GF-D8 (cell line): ENCODE measurements around the gene THYN1.
"Not testable (repeated sequence)": the region's sequence is repeated elsewhere in the genome, so short reads cannot be mapped to it uniquely, and the experiment has no call there.

Experiments
- DNase-seq: peaks from one replicate; lab custom pipeline; 2025; lab: John Stamatoyannopoulos, UW

Gene THYN1

DNA sequence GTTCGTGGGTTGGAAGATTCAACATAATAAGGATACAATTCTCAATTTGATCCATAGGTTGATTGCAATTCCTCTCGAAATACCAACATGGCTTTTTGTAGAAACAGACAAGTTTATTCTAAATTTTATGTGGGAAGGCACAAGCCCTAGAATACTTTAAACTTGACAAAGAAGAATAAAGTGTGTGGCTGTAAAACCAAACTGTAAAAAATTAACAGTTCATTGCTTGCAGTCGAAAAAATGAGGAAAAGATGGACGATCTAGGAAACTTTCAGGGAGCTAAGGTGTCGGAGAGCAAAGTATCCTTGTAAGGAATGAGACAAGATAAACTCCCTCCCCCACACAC, 22.0 kb upstream of the THYN1 start:
- DNase-seq, result no peak

DNA sequence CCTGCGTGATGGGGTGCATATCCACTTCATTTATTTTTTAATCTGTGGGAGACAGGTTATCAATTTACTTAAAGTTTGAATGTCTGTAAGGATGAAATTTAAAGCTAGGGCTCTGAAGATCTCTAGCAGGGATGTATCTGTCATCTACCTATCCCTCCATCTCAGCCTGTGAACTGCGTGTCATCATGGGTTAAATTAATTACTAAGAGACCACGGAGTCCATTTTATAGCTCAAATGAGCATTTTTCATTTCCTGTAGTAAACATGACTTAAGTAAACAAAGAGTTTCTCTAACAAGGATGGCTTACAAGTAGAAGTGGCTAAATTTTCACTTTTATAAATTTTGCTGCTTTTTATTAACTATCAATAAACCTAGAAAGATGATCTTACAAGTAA, 20.2 kb upstream of the THYN1 start:
- DNase-seq, result no peak

DNA sequence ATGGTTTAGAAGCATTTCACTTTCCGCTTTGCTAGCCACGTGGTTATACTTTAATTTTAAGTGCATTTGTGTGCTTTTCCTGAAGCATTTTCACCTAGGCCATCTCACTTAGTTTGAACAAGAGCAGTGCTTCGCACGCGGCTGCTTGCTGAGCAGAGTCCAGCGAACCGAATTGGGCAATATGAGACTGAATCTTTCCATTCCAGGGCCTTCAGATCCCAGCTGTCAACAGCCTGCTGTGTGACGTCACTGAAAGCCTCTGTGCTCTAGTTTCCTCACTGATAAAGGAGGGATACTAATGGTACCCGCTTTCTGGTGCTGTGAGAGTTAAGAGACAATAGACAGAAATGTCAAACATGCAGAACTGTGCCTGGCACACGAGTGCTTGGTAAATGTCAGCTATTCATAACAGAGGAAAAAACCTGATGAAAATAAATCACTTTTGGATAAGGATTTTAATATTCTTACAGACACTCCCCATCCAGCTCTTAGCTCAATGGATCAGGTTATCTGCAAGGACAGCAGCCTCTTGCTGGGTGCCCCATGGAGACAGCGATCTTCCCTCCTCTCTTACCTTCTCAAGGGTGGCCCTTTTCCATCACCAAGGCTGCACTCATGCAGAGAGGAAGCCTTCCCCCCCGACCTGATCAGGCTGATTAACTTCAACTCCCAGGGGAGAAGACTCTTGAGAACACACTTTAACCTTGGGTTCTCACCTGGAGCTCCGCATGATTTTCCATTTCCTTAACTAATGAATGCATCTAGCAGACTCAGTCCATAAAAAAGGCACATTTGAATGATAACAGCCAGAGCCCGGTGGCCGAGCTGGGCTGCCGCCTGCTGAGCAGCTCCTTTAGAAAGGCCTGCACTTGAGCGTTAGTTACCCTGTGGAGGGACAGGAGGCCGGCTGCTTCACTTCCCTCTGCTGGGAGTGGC, 19.5 kb upstream of the THYN1 start:
- no peak for DNase-seq

DNA sequence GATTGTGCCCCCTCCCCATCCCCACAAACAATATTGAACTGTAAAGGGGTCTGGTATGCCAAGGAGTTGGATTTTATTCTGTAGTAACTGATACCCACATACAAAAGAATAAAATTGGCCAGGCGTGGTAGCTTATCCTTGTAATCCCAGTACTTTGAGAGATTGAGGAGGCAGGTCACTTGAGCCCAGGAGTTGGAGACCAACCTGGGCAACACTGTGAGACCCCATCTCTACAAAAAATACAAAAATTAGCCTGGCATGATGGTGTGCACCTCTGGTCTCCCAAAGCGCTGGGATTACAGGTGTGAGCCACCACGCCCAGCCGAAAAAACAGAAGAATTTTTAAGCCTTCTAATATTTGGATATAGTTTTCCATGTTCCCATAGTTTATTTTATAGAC, 18.8 kb upstream of the THYN1 start:
- no peak for DNase-seq

DNA sequence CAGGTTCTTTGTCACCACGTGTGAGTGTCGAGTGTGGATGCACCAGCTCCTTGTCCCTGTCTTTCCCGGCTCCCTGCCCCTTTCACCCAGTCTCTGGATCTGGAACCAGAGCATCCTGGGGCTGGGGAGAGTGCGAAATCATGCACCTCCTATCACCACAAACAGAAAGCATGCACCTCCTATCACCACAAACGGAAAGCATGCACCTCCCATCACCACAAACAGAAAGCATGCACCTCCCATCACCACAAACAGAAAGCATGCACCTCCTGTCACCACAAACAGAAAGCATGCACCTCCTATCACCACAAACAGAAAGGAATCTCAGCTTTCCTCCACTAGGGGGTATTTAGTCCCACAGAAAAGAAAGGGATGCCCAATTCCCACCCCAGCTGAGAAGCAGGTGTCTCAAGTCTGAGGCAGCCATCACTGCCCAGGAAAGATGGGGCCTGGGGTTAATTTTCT, 17.1 kb upstream of the THYN1 start:
- DNase-seq, result no peak

DNA sequence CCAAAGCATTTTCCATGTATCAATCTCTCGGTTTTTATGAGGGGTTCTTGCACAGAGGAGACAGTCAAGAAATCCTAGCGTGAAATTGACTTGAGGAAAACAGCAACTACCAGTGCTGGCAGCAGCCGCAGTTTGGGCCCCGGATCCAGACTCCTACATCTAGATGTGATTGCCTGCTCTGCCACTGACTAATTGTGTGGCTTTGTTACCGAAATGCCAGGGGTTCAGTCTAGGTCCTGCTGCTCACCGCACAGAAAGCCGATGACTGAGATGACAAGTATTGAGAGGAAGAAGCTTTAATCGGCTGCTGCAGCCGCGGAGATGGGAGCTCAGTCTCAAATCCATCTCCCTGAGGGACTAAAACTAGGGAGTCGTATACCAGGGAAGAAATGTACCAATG, 14.8 kb upstream of the THYN1 start:
- no peak for DNase-seq

DNA sequence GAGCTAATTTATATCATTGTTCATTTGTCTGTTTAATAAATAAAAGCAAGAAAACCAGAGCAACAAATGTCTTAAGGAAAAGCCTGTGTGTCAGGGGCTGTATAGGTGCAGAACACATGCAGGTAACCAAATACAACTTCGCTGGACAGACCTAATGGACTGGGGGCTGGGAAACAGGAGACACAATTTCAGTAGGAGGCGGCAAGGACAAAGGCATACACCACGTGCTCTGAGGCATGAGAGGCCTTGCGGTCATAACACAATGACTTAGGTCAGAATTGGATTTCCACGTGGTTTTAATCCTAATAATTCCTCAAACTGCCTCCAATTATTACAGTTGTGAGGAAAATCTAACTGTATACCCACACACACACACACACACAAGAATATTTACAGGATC, 14.3 kb upstream of the THYN1 start:
- no peak for DNase-seq

DNA sequence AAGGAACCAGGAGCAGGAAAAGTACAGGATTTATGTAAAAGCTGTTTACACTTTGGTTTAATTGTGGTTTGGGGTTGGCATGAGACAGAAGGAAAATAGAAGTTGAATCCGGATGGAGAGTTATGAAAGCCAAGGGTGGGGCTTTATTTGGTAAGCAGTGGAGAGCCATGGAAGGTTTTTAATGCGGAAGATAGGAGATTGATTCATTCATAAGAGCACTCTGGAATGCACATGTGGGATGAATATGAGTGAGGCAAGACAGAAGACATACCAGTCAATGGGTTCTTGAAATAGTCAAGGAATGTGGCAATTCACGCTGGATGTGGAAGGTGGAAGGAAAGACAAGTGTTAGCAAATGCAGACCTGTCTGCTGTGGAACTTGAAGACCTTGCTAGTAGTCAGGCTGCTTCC, 13.7 kb upstream of the THYN1 start:
- DNase-seq, result peak; percentile 88

DNA sequence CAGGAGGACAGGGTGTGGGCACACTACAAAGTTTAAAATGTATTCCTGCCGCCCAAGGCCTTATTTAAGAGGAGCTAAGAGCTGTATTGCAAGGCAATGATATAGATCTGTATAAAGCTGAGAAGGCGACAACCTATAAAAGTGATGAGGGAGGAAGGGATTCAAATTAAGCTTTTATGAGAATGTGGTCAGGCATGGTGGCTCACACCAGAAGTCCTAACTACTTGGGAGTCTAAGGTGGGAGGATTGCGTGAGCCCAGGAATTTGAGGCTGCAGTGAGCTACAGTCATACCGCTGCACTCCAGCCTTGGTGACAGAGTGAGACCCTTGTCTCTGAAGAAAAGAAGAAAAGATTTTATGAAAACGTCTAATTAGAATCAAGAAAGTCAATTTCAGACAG, 13.3 kb upstream of the THYN1 start:
- DNase-seq, result peak; percentile 81

DNA sequence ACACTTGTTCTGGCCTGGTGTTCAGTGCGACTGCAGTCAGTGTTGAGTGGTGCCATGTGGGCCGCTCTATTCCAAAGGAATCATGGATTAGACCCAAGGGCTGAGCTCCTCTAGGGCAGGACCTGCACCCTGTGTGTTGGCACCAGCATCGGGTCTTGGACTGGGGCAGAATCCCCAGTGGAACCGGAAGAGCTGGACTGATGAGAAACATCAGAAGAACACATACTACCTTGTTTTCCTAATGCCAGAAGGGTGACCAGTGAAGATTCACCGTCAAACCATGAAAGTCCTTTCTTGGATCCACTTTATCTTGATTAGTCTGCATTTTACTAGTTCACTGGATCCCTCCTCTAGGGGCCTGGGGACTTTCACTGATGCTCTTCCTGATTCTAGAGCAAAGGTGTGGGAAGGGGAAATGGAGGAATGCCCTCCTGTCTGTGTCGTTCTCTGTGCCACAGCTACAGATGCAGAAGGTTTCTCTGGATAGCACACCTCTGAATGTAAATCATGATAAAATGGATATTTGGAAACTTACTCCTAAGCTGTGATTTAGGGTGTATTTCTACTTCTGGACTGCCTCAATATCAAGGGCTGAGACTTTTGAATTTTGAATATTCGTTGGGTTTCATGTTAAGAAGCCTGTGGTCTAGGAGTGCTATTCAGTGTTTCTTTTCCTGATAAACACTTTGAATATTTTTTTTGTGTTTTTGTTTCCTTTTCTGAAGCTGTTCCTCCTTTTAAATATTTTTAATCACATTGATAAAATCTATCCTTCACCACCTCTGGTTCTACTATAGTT, 12.0 kb upstream of the THYN1 start:
- no peak for DNase-seq

DNA sequence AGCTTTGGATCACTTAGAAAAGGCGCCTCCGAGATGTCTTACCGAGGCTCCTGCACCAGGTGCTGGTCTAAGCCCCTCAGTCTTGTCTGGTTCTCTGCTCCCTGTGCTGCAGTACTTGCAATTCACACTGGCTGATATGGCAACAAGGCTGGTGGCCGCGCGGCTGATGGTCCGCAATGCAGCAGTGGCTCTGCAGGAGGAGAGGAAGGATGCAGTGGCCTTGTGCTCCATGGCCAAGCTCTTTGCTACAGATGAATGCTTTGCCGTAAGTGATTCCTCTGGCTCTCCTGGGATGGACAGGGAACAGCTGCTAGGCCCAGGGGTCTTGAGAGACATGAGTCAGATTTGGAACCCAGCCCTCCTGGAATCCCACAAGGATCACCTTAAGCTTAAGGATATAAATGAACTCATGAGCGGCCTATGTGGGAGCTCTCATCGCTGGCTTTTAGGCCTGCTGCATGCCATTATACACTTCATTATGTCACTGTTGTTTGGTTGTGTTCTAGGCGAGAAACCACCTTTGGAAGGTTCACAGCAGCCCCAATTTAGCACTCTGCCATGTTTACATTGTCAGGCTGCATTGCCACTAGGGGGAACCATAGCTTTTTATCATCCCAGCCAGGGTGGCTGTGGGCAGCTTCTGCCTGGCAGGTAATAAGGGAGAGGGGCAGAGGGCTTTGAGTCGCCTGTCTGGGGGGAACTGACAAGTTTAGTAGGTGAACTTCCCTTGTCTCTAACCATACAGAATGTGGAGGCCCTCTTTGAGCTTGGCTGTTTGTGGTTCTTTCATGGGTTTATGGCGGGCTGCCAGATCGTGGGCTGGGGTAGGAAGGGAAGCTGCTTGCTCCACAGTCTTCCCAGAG, 8.7 kb upstream of the THYN1 start:
- DNase-seq, result peak; percentile 45

DNA sequence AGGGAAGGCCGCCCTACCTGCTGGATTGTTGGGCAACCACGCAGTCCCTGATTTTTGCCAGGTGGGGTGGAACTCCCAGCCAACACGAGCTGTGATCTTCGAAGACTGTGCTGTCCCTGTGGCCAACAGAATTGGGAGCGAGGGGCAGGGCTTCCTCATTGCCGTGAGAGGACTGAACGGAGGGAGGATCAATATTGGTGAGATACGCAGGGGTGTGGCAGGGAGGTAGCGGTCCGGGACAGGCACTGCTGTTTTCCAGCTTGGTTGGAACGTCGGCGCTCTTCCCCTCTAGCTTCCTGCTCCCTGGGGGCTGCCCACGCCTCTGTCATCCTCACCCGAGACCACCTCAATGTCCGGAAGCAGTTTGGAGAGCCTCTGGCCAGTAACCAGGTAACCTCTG, 7.8 kb upstream of the THYN1 start:
- DNase-seq, result no peak

DNA sequence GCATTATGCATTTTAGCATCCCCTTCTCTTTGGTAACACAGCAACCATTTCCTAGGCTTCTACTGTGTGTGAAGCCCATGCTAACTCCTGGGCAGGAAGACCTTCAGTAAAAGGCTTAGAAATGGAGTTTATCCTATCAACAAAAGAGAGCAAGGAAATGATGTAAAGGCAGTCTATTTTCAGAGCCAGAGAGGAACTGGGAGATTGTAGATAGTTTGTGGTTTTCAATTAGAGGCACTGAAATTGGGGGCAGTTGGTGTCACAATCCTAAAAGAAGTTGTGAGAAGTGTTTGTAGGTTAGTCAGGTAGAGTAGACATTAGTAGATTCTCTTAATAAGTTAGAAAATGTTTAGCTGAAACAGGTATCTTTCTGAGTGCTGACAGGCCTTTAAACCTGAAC, 7.4 kb upstream of the THYN1 start:
- peak; percentile 88 for DNase-seq

DNA sequence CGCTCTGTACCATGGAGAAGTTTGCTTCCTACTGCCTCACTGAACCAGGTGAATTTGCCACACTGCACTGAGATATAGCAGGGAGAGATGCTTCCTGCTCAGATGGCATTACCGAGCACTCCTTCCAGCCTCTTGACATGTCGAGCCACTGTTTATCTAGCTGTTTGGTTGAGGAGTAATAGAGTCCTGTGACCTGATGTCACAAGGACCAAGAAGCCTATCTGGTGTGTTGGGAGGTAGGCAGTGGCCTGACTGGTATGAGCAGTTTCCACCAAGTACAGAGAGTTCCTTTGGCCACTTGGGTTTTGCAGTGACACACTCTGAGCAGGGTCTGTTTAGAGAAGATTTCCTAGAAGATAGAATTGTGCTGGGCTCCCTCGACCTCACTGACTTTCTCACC, 5.4 kb upstream of the THYN1 start:
- DNase-seq, result no peak

DNA sequence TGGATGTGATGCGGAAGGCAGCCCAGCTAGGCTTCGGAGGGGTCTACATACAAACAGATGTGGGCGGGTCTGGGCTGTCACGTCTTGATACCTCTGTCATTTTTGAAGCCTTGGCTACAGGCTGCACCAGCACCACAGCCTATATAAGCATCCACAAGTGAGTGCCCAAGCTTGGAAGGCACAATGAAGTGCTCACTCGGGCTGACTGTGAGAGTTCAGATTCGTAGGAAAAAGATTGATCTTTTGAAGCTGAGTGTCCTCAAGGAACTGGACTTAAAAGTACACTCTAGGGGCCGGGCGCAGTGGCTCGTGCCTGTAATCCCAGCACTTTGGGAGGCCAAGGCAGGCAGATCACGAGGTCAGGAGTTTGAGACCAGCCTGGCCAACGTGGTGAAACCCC, 3.9 kb upstream of the THYN1 start:
- DNase-seq, result no peak

DNA sequence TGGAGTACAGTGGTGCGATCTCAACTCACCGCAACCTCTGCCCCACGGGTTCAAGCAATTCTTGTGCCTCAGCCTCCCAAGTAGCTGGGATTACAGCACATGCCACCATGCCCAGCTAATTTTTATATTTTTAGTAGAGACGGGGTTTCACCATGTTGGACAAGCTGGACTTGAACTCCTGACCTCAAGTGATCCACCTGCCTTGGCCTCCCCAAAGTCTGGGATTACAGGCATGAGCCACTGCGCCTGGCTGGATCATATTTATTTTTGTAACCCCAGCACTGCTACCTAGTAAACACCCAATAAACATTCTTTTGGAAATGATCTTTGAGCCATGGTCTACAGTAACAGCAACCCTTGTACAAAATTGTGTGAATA, 2.0 kb upstream of the THYN1 start:
- DNase-seq, result not testable (repeated sequence)

DNA sequence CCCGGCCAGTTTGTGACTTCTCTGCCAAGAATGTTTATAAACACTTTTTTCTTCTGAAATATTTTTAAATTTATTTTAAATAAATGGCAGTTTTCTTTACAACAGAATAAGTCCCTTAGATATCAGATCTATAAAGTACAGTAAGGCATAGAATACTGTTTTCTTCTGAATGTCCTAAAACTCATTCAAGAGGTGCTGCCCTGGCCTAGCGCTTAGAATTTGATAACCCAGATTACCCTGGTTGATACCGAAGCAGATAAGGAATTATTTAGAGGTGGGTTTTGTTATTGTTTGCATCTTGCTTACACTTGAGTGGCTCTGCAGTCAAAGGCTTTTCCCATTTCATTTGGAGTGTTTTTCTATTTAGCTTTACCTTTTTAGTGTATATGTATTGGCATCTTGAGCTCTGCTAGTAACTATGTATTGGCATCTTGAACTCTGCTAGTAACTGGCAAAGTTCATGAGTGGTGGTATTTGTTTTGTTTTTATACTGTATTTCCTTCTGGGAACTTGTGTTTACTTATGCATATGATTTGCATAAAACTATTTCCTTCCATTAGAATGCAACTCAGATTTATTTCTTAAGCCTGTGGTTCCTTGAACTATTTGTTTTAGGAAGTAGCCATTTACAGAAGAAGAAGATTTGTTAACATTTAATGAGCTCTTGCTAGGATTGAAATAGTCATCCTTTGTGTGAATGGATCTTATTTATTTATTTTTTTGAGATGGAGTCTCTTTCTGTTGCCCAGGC, 1.5 kb upstream of the THYN1 start:
- no peak for DNase-seq

DNA sequence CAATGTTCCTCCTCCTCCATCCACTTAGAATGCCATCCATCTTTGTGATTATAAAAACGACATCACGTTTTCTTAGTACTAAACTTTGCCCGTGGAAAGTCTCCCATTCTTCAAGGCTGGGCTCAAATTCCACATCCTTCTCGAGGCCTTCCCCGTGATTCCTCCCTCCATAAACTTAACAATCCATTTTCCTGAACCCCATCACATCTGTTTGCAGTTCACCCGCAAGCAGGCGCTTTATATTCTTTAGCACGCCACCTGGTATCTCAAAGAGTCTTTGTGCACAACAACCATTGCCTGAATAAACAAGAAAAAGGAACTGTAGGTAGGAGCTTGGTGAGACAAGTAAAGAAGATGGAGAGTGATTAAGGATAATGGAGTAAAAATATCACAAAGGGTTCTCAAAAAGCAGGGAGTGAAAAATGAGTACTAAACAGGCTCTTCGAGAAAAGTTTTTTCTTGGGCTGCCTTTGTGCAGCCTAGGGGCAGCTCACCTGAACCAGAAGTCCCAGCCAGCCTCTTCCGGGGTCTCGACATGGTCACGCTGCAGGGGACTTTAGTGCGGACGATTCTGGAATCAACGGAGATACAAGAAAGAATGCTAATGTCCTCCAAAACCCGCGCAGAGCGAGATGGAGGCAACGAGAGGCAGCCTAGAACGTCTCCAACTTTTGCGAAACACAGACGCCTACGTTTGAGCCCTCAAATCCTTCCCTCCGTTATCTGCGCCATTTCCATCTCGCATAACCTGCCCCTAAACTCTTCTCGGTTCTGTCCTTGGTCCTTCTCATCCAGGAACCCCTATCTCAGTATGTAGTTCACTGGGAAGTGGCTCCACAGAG, 585 bp downstream of the THYN1 start:
- peak; percentile 75 for DNase-seq

DNA sequence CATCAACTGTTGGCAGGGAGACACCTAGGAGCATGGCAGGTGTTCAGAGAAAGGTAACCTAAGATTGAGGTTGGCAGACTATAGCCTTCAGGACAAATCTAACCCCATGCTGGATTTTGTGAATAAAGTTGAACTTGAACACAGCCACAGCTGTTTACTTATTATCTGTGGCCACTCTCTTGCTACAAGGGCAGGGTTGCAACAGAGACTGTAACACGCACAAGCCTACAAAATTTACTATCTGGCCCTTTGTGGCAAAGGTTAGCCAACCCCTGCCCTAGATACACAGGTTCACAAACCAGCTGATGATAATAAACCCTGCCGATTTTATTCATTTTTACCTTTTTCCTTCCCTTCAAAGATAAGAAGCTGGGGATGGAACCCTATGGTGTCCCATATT, 2.5 kb downstream of the THYN1 start:
- DNase-seq, result peak; percentile 62

DNA sequence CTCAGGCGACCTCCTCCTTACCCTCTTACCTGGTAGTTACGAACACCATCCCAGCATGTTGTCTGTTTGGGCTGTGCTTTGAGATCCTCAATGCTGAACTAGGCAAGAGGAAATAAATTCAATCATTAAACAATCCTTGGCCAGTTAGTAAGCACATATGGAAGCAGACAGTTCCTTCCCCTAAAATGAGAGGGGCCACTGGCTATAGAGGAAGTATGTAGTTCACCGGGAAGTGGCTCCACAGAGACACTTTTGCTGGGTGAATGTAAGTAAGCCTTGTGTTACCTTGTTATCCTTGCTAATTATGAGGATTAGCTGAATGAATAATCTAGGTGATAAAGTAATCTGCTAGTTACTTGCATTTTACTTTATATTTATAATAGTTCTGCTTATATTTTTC, 2.9 kb downstream of the THYN1 start:
- DNase-seq, result peak; percentile 49
